GM21825 (cell line): ENCODE results near the gene VWC2L.

ENCODE experiments used
- ATAC-seq: cut with Tn5 transposase; IDR thresholded peaks from one replicate; pipeline ENCODE4 v1.9.1; 2021; ENCODE audit warnings: mild to moderate bottlenecking, moderate library complexity; ENCODE audit not compliant: unreplicated experiment

Gene VWC2L

GRCh38 chr2:214533541-214533940 is 122.7 kb downstream of the VWC2L start:
- ATAC-seq, result no peak

- ATAC-seq, result no peak
Measured at GRCh38 chr2:214536625-214537024, 125.8 kb downstream of the VWC2L start.

DNA sequence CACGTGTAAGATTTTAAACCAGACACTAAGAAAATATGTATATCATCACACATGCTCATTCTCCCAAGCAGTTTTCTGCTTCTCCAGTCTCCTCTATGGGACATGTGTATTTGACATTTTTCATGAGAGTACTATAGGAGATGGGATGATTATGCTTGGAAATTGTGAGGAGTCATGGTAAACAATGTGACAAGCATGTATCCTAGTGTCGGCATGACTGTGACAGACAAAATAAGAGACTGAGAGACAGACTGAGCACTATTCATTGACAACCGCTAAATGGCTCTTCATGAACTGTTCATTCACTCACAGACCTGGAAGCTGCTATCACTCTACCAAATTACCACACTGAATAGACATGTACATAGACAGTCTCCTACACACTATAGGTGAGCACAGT is 127.1 kb downstream of the VWC2L start:
- no peak for ATAC-seq

GRCh38 chr2:214542295-214542694 is 131.4 kb downstream of the VWC2L start:
- ATAC-seq, result no peak

- ATAC-seq, result no peak
Measured at GRCh38 chr2:214542866-214543265, 132.0 kb downstream of the VWC2L start.

DNA sequence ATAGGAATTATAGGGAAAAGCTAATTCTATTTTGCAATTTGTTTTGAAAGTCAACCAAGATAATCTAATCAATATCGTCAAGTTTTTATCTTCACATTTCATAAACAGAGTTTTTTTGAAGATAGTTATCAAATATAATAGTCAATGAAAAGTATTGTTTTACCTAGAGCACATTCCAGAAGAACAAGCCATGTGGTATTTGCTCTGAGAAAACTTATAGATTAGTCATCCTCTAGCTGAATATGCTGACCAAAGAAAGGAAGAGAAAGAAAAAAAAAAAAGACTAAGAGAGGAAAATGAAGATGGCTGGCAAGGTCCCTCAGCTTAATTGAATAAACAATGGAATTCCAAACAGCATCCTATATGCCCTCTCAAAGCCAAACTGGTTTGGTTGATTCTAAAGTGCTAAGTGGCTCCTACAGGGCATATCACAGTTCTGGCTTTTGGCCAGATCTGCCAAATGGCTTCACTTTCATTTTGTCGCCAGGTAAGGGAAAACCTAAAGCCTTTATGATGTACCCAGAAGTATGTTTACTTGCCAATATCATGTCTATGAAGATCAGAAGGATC is 132.6 kb downstream of the VWC2L start:
- no peak for ATAC-seq

DNA sequence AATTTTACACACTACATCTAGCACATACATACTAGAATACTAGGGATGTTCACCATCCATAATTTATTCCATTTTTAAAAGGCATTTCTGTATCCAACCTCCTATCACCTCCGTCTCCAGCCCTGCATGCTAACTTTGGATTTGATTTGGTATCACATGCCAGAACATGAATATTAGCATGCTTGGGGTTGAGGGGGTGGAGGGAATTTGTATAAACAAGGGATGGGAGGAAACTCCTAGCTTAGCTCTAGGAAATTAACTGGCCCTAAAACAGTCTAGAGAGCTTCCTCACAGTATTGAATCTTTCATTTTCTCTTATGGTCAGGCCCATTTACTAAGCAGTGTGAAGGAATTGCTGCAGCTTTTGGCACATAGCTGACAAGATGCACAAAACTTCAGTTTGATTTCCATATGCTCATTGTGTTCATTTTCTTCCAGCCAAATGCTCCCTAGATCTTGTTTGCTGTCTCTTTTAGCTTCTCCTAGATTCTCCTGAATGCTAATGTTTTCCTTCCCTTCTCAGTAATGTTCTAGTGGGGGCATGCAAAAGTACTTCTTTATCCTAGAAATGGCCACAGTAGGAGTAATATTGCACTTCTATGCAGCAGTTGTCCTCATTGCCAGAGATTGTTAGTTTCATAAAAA is 135.2 kb downstream of the VWC2L start:
- ATAC-seq, result no peak

DNA sequence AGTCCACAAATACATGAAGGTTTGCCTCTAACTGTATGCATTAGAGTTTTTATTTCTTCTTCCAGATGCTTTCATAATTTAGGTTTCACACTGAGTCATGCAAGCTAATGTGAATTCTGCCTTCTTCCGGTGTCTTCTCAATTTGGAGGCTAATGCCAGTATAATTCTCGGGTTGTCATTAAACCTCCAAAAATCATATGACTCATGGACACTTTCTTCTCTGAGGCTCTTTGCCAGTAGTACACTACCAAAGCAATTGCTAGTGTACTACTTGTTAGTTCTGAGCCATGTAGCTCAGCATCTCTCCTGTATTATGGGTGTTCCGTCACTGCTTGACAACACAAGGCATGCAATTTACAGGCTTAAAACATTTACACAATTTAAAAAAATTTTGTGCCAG is 137.1 kb downstream of the VWC2L start:
- ATAC-seq, result no peak

GRCh38 chr2:214549946-214550345 is 139.1 kb downstream of the VWC2L start:
- ATAC-seq, result no peak

DNA sequence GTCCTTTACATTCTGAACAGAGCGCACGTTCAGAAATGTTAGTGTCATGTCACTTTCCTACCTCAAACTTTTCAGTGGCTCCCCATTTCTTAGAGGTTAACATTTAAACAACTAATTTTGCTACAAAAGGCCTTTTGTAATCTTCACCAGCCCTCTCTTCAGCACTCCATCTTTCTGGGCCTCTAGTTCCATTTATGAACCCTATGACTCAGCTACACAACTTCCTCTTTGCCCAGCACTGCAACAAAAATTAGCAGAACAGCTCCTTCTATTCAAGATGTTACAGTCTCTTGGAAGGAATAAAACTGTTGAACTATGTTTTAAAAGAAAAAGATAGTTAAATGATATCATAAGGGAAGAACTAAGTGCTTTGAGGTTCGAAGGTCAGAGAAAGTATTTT is 139.9 kb downstream of the VWC2L start:
- no peak for ATAC-seq

GRCh38 chr2:214557884-214558283 is 147.0 kb downstream of the VWC2L start:
- ATAC-seq, result no peak

GRCh38 chr2:214558341-214558740 is 147.5 kb downstream of the VWC2L start:
- no peak for ATAC-seq

DNA sequence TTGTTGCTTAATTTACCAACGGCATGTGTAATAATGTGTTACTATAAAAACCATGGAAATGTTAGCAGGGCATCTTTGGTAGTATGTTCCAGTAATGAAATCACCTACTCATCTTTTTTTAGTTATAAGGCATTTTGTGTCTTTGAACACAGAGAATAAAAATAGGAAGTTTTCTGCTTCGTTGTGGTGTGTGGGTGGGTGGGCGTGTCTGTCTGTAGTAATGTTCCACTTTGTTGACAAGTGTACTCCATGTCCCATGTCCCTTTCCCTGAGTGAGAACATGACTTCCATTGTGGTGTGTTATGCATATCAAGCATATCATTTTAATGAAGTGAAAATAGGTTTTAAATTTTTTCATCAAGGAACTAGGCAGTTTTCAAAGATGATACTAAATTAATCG is 149.3 kb downstream of the VWC2L start:
- ATAC-seq, result no peak

DNA sequence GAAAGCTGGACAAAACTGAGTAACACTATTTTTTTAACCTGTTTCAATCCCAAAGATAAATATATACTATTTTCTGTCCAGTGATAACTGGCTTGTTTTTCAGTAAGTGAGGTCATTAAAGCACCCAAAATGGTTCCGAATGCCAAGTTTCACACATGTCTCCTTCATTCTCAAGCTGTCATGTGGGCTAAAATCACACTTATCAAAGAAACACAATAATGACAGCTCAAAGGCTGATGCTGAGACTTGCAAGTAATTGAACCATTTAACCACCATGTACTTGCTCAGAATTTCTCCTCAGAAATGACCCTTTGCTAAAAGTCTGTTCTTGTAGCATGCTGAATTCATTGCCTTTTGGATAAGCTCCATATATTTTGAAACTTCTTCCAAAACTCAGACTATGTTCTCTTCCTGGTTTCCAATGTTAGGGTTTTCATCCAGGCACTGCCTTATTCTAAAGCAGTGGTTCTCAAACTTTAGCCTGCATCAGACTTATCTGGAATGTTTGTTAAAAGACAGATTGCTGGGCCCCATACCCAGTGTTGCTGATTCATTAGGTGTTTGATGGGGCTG is 149.8 kb downstream of the VWC2L start:
- no peak for ATAC-seq

DNA sequence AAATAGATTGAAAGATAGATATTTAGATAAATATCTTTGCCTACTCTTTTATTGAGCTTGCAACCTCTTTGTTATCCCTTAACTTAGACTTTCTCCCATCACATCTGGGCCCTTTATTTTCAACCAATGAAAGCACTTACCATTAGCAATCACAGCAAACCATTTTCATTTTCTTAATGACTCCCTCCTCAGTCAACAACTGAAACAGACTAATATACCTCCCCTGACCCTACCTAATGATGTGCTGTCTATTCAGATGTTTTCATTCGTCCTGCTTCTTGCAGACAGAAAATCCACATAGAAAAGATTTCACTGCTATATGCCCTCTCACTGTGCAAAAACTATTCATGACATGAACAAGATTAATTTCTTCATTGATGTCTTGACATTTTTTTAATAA is 154.4 kb downstream of the VWC2L start:
- ATAC-seq, result no peak

DNA sequence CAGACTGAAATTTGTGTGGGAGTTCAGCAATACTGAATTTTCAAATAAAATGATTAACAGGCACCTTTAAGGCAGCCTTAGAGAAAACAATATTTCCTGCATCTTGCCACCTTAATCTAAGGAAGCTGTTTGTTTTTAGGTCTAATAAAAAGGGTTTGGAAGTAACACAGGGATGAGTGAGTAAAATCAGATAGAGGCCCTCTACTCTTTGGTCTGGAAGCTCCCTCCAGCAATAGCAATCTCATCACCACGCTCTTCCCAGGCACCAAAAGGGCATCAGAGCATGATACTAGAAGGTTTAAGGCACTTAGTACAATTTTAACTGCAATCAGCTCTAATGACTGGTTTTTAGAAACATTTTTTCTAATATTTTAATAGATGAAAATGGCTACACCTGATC is 155.6 kb downstream of the VWC2L start:
- no peak for ATAC-seq

GRCh38 chr2:214569419-214570035 is 158.7 kb downstream of the VWC2L start:
- no peak for ATAC-seq

- no peak for ATAC-seq
Measured at GRCh38 chr2:214574084-214574781, 163.4 kb downstream of the VWC2L start.

- no peak for ATAC-seq
Measured at GRCh38 chr2:214575030-214575429, 164.2 kb downstream of the VWC2L start.

- no peak for ATAC-seq
Measured at GRCh38 chr2:214575465-214575864, 164.6 kb downstream of the VWC2L start.

DNA sequence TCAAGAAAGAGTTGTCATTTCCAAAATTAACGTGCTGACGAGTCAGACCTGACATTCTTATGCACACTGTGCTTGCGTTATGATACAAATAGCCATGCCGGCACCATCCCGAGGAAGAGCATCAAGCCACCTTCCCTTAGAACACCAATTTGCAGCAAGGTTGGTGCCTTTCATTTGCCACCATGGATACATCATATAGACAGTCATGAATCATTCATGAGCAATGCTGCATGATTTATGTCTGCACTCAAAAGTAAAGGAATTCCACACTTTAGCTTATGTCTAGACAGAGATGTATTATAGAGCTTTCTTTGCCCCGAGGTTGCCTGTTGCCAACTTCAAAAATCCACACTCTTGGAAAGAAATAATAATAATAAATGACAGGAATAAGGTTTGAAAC is 166.9 kb downstream of the VWC2L start:
- no peak for ATAC-seq

- no peak for ATAC-seq
Measured at GRCh38 chr2:214578442-214578841, 167.6 kb downstream of the VWC2L start.
